ENCODE data around the gene EIF4A3. TPM values are rescaled to one million over a fixed set of nuclear protein-coding genes. Genes with fewer than 3 reads are reported as not detected.

EIF4A3 gene
- polyA plus RNA-seq, 1 experiment, result 103 TPM

- ChIA-PET POLR2A (no interaction called here), CTCF (interaction anchor here (1.4 kb wide), 1 partner anchor 18 kb away, joined by 3 read pairs; the partner anchor contains the start of gene GAA)
- H3K4me3 ChIP-seq (ENCODE audit: low read depth, low read length), result no peak overlapping the region
- no peak for DNase-seq (ENCODE audit: low read depth, low spot score)
- TF ChIP-seq CTCF (IDR thresholded peaks at IDR 0.05; ENCODE audit: low read depth, low read length), result no peak
- peaks cover 3% of the 10 kb centered on the region; the same call in 1 of the 2 replicates for H3K9me3 ChIP-seq (ENCODE audit: control insufficient read depth, insufficient read depth, low read length)
- no peak overlapping the region for H3K27ac ChIP-seq (ENCODE audit: low read depth, low read length)
- H3K27me3 ChIP-seq (ENCODE audit: control insufficient read depth, insufficient read depth, low read length), result no peaks in the 10 kb centered on the region
Observed at GRCh38 chr17:80119839-80120238, 27.1 kb downstream of the EIF4A3 start.

GRCh38 chr17:80119271-80119791, 27.6 kb downstream of the EIF4A3 start:
- Histone ChIP-seq H3K4me3 (ENCODE audit: low read depth, low read length) (no peak overlapping the region), H3K27me3 (ENCODE audit: control insufficient read depth, insufficient read depth, low read length) (no peaks in the 10 kb centered on the region), H3K9me3 (ENCODE audit: control insufficient read depth, insufficient read depth, low read length) (peaks cover 3% of the 10 kb centered on the region; the same call in 1 of the 2 replicates), H3K27ac (ENCODE audit: low read depth, low read length) (no peak overlapping the region)
- no peak for TF ChIP-seq CTCF (IDR thresholded peaks at IDR 0.05; ENCODE audit: low read depth, low read length)
- ChIA-PET POLR2A (no interaction called here), CTCF (interaction anchor here (1.4 kb wide), 1 partner anchor 18 kb away, joined by 3 read pairs; the partner anchor contains the start of gene GAA)
- DNase-seq (ENCODE audit: low read depth, low spot score), result no peak

- no peak for DNase-seq (ENCODE audit: low read depth, low spot score)
- H3K27me3 ChIP-seq (ENCODE audit: control insufficient read depth, insufficient read depth, low read length), result no peaks in the 10 kb centered on the region
- ChIA-PET CTCF (interaction anchor here (1.4 kb wide), 1 partner anchor 17 kb away, joined by 3 read pairs; the partner anchor contains the start of gene GAA), POLR2A (no interaction called here)
- no peak overlapping the region for H3K4me3 ChIP-seq (ENCODE audit: low read depth, low read length)
- no peak for TF ChIP-seq CTCF (IDR thresholded peaks at IDR 0.05; ENCODE audit: low read depth, low read length)
- no peak overlapping the region for H3K27ac ChIP-seq (ENCODE audit: low read depth, low read length)
- peaks cover 3% of the 10 kb centered on the region; the same call in 1 of the 2 replicates for H3K9me3 ChIP-seq (ENCODE audit: control insufficient read depth, insufficient read depth, low read length)
Observed at GRCh38 chr17:80118601-80119270, 28.2 kb downstream of the EIF4A3 start.

- no peaks in the 10 kb centered on the region for H3K27me3 ChIP-seq (ENCODE audit: control insufficient read depth, insufficient read depth, low read length)
- TF ChIP-seq CTCF (IDR thresholded peaks at IDR 0.05; ENCODE audit: low read depth, low read length), result no peak
- DNase-seq (ENCODE audit: low read depth, low spot score), result no peak
- H3K27ac ChIP-seq (ENCODE audit: low read depth, low read length), result no peak overlapping the region
- CTCF ChIA-PET, result interaction anchor here (1.0 kb wide), 1 partner anchor 16 kb away, joined by 3 read pairs; the partner anchor contains the start of gene GAA
- POLR2A ChIA-PET, result interaction anchor here (0.8 kb wide), 1 partner anchor 16 kb away, joined by 4 read pairs; the partner anchor contains the start of gene GAA
- H3K9me3 ChIP-seq (ENCODE audit: control insufficient read depth, insufficient read depth, low read length), result peaks cover 3% of the 10 kb centered on the region; the same call in 1 of the 2 replicates
- H3K4me3 ChIP-seq (ENCODE audit: low read depth, low read length), result no peak overlapping the region
Observed at GRCh38 chr17:80117491-80118401, 29.2 kb downstream of the EIF4A3 start.
